ENCODE data around the gene SELENOP.

The SELENOP gene

GRCh38 chr5:42798284-42799240 lies 13.1 kb downstream of the SELENOP start:
- no peak for DNase-seq (ENCODE audit: low read depth)

GRCh38 chr5:42791151-42791550 lies 20.5 kb downstream of the SELENOP start:
- no peak for DNase-seq (ENCODE audit: low read depth)

- no peak for DNase-seq (ENCODE audit: low read depth)
Measured at GRCh38 chr5:42787845-42788244, 23.8 kb downstream of the SELENOP start.

- DNase-seq (ENCODE audit: low read depth) = no peak
Measured at GRCh38 chr5:42787073-42787472, 24.6 kb downstream of the SELENOP start.

- DNase-seq (ENCODE audit: low read depth) = no peak
Measured at GRCh38 chr5:42785756-42786155, 25.9 kb downstream of the SELENOP start.

- no peak for DNase-seq (ENCODE audit: low read depth)
Measured at GRCh38 chr5:42784132-42784531, 27.6 kb downstream of the SELENOP start.

- DNase-seq (ENCODE audit: low read depth) = no peak
Measured at GRCh38 chr5:42781584-42781983, 30.1 kb downstream of the SELENOP start.

GRCh38 chr5:42779083-42779482 lies 32.6 kb downstream of the SELENOP start:
- no peak for DNase-seq (ENCODE audit: low read depth)

- no peak for DNase-seq (ENCODE audit: low read depth)
Measured at GRCh38 chr5:42772265-42772993, 39.3 kb downstream of the SELENOP start.

- no peak for DNase-seq (ENCODE audit: low read depth)
Measured at GRCh38 chr5:42770003-42770402, 41.7 kb downstream of the SELENOP start.

- DNase-seq (ENCODE audit: low read depth) = no peak
Measured at GRCh38 chr5:42768106-42768504, 43.6 kb downstream of the SELENOP start.

- no peak for DNase-seq (ENCODE audit: low read depth)
Measured at GRCh38 chr5:42767491-42768105, 44.1 kb downstream of the SELENOP start.

- DNase-seq (ENCODE audit: low read depth) = no peak
Measured at GRCh38 chr5:42761791-42762190, 49.9 kb downstream of the SELENOP start.

GRCh38 chr5:42760426-42760825 lies 51.3 kb downstream of the SELENOP start:
- no peak for DNase-seq (ENCODE audit: low read depth)

GRCh38 chr5:42759456-42759855 lies 52.2 kb downstream of the SELENOP start:
- no peak for DNase-seq (ENCODE audit: low read depth)

GRCh38 chr5:42756606-42757601 lies 54.8 kb downstream of the SELENOP start, which contains the start of gene CCDC152:
TSS of gene CCDC152 (plus strand) at chr5:42756818. CDS start at chr5:42759122, 2,304 bp downstream.
- no peak for DNase-seq (ENCODE audit: low read depth)

- DNase-seq (ENCODE audit: low read depth) = no peak
Measured at GRCh38 chr5:42753099-42753498, 58.6 kb downstream of the SELENOP start.

- no peak for DNase-seq (ENCODE audit: low read depth)
Measured at GRCh38 chr5:42751044-42751443, 60.6 kb downstream of the SELENOP start.

- no peak for DNase-seq (ENCODE audit: low read depth)
Measured at GRCh38 chr5:42750507-42750906, 61.2 kb downstream of the SELENOP start.

All from HS-27A (cell line).